ENCODE data around the gene LTO1. TPM values are rescaled to one million over a fixed set of nuclear protein-coding genes. Genes with fewer than 3 reads are reported as not detected.

LTO1 gene
- total and polyA plus RNA-seq, 2 of the 13 experiments (the other 11 are each of a cell fraction or from before 2014, with no cell fraction given) = 11.8 to 15.0 TPM

GRCh38 chr11:69647390-69647748, 27.8 kb downstream of the LTO1 start:
- in situ Hi-C loops (cut with HindIII; ENCODE audit: extremely low pct_ligation_motif_present, low pct_unique_long_range_greater_than_20kb) = loop anchor here (25.0 kb wide), 1 partner anchor 210 kb away; no protein-coding TSS in a partner anchor
- Histone ChIP-seq H3K4me3 (replicated peaks in 1 of 3; ENCODE audit: insufficient read depth in 1 of 3, low read depth in 2 of 3, low read length in 3 of 3) (no peak overlapping the region), H3K9me3 (ENCODE audit: low read length) (no peaks in the 10 kb centered on the region), H3K4me2 (ENCODE audit: low read depth, low read length) (no peak overlapping the region), H3K36me3 (replicated peaks in 1 of 2; ENCODE audit: control insufficient read depth in 1 of 2, insufficient read depth in 2 of 2, low read length in 2 of 2) (peaks cover 39 to 79% of the 10 kb centered on the region in 2 experiments), H2AFZ (ENCODE audit: low read length) (no peak overlapping the region), H3K4me1 (ENCODE audit: insufficient read depth, low read length) (peaks cover 35% of the 10 kb centered on the region), H3K27me3 (ENCODE audit: control insufficient read depth in 1 of 2, insufficient read depth in 2 of 2, low read length in 2 of 2) (no peaks in the 10 kb centered on the region), H3K79me2 (ENCODE audit: insufficient read depth, low read length) (peaks cover 29% of the 10 kb centered on the region), H3K9ac (ENCODE audit: insufficient read depth, low read depth, low read length) (no peak overlapping the region), H4K20me1 (ENCODE audit: insufficient read depth, low read length) (peaks cover 43% of the 10 kb centered on the region), H3K27ac (ENCODE audit: extremely low read length, insufficient read depth, low read length) (no peak overlapping the region)
- ChIA-PET CTCF (ENCODE audit: low intra/inter-chr PET ratio, low total read pairs) (no interaction called here), POLR2A (no interaction called here)
- intact Hi-C loops (cut with micrococcal nuclease; ENCODE audit: unreplicated experiment) = loop anchor here (10.0 kb wide), 2 partner anchors 153 to 543 kb away; no protein-coding TSS in a partner anchor
- no peak for DNase-seq (ENCODE audit: low spot score)
- WGBS (ENCODE audit: low lambda C conversion rate) = 100% methylated on average over 5 of the region's 11 CpGs
- ATAC-seq = no peak
- no peak for FAIRE-seq
- TF ChIP-seq HNRNPUL1 (IDR thresholded peaks at IDR 0.05; ENCODE audit: low read depth, low read length) (no peak), AGO1 (IDR thresholded peaks at IDR 0.05; ENCODE audit: low read depth, low read length, poor library complexity, severe bottlenecking) (peak; percentile 35), POLR2G (IDR thresholded peaks at IDR 0.05; ENCODE audit: low read depth, low read length) (0 out of 2 replicates have a peak, but pooled peaks have one; percentile 54), ZNF660 (CRISPR knock-in tag; IDR thresholded peaks at IDR 0.05; ENCODE audit: borderline replicate concordance, low read depth) (no peak), TBL1XR1 (IDR thresholded peaks at IDR 0.05; ENCODE audit: borderline replicate concordance, low read length, partially characterized antibody) (no peak), SKI (IDR thresholded peaks at IDR 0.05; ENCODE audit: partially characterized antibody) (no peak), HNF1A (IDR thresholded peaks at IDR 0.05; ENCODE audit: low read depth) (no peak), HNF1A (CRISPR knock-in tag; IDR thresholded peaks at IDR 0.05; ENCODE audit: borderline replicate concordance) (no peak), JUND (CRISPR knock-in tag; IDR thresholded peaks at IDR 0.05) (no peak), JDP2 (CRISPR knock-in tag; IDR thresholded peaks at IDR 0.05; ENCODE audit: borderline replicate concordance) (no peak), TFAP4 (IDR thresholded peaks at IDR 0.05; ENCODE audit: borderline replicate concordance, low read depth) (no peak), ZNF468 (CRISPR knock-in tag; IDR thresholded peaks at IDR 0.05) (no peak), PITX1 (CRISPR knock-in tag; IDR thresholded peaks at IDR 0.05) (no peak), ATF2 (CRISPR knock-in tag; IDR thresholded peaks at IDR 0.05) (no peak), XBP1 (CRISPR knock-in tag; IDR thresholded peaks at IDR 0.05) (no peak), MED1 (CRISPR knock-in tag; IDR thresholded peaks at IDR 0.05) (no peak), ELF3 (CRISPR knock-in tag; IDR thresholded peaks at IDR 0.05) (no peak), PLSCR1 (CRISPR knock-in tag; IDR thresholded peaks at IDR 0.05; ENCODE audit: borderline replicate concordance) (no peak), AKAP8 (CRISPR knock-in tag; IDR thresholded peaks at IDR 0.05) (peak; percentile 82; the same call in 1 of the 2 replicates), KAT7 (CRISPR knock-in tag; IDR thresholded peaks at IDR 0.05; ENCODE audit: borderline replicate concordance) (no peak)
- no TSS peak for BruUV-seq (replicated peaks)

Data from HepG2 (cell line).